LoVo (cell line): ENCODE data around the gene OCA2.

ENCODE experiments used
- DNase-seq: peaks from one replicate; pipeline ENCODE4 v3.0.0-alpha.2; 2016; ENCODE audit warnings: low spot score

OCA2 gene

DNA sequence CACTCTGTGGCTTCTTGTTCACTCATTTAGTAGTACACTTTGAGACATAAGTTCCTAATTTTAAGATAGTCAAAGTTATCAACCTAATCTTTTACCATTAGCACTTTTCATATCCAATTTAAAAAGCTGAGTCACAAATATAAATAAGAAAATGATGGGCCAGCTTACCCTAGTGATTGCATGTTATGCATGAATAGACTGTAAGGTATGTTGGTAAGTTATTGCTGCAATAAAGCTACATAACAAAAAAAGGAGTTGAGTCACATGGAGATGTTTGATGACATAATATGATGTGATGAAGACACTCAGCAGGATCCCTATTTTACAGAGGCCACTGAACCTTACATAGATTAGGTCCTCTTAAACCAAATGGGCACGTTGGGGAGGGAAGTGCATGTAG lies 161.3 kb downstream of the OCA2 start:
- DNase-seq, result no peak

- no peak for DNase-seq
Measured at GRCh38 chr15:27936164-27936563, 163.0 kb downstream of the OCA2 start.

- no peak for DNase-seq
Measured at GRCh38 chr15:27935328-27935727, 163.8 kb downstream of the OCA2 start.

DNA sequence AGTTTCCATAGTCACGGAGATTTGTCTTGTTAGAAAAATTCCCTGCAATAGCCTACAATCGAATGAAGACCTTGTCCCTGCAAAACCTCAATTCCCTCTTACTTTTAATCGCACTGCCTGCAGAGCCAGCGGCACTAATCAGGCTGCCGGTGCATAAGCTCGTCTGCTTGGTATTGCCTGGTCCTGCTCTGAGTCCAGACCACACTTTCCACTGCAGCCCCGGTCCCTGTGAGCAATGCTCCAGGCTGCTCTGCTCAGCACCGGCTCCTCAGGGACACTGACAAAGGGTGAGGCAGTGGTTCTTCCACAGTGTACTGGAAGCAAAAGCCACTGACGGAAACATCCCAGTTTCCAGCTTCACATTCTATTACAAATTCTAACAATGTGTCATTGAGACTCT lies 164.3 kb downstream of the OCA2 start:
- no peak for DNase-seq

- DNase-seq, result no peak
Measured at GRCh38 chr15:27933562-27933961, 165.6 kb downstream of the OCA2 start.

GRCh38 chr15:27932600-27932999 lies 166.5 kb downstream of the OCA2 start:
- DNase-seq, result no peak

DNA sequence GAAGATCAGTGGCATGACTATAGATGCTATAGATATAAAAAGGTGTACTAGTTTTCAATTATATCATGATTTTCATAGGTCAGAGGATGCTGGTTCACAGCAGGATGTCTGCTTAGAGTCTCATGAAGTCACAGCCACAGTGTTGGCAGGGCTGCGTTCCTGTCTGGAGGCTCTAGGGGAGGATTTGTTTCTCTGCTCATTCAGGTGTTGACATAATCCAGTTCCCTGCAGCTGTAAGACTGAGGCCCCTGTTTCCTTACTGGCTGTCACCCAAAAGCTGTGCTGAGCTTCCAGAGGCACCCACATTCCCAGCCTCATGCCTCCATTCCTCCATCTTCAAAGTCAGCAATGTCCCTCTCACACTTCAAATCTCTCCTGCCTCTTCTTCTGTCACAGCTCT lies 170.7 kb downstream of the OCA2 start:
- no peak for DNase-seq

GRCh38 chr15:27912283-27912682 lies 186.8 kb downstream of the OCA2 start:
- no peak for DNase-seq

- no peak for DNase-seq
Measured at GRCh38 chr15:27906802-27907201, 192.3 kb downstream of the OCA2 start.

GRCh38 chr15:27903405-27903804 lies 195.7 kb downstream of the OCA2 start:
- no peak for DNase-seq

DNA sequence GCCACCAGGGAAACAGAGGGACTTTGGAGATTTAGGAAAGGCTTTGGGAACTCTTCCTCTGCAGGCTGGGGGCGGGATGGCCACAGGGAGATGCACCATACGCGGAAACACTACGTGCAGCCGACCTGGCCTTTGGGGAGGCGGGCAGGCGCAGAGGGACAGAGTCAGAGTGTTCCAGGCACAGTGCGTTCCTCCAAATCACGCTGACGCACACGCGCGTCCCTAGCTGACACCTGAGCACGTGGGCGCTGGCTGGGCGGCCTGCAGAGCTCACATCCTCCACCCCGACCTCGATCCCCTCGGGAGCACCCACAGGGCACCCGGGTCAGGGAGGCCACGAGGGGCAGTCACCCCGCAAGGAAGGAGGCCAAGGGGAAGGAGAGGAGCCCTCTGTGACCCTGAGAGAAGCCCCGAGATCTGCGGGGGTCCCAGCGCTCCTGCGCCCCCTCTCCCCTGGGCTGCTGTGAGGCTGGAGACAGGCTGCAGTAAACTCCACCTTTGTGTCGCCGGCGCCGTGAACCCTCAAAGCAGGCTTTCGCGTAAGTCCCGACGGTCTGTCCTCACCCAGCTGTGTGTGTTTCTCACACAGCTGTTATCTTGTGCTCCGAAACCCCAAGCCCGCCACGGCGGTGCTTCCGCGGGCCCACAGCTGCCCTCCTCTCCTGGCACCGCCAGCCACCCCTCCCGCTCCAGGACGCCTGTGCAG lies 196.3 kb downstream of the OCA2 start:
- DNase-seq, result no peak

GRCh38 chr15:27899583-27900285 lies 199.4 kb downstream of the OCA2 start:
- DNase-seq, result no peak

GRCh38 chr15:27897481-27897880 lies 201.6 kb downstream of the OCA2 start:
- DNase-seq, result no peak

- DNase-seq, result no peak
Measured at GRCh38 chr15:27894645-27895044, 204.5 kb downstream of the OCA2 start.

DNA sequence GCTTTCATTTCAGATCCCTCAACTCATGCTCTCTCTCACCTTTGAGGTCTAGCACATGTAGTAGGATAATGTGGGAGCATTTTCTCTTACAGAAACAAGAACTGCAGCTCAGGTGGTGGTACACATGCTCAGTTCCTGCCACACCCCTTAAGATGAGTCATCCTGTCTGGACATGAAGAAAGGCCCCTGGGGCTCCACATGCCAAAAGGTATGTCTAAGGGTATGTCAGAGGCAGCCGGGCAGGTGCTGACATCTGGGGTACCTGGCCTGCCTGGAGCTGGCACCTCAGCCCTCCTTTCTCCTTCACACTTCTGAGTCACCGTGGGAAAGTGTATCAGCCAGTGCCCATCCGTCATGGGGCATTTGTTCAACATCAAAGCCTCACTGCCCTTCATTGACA lies 209.9 kb downstream of the OCA2 start:
- no peak for DNase-seq

DNA sequence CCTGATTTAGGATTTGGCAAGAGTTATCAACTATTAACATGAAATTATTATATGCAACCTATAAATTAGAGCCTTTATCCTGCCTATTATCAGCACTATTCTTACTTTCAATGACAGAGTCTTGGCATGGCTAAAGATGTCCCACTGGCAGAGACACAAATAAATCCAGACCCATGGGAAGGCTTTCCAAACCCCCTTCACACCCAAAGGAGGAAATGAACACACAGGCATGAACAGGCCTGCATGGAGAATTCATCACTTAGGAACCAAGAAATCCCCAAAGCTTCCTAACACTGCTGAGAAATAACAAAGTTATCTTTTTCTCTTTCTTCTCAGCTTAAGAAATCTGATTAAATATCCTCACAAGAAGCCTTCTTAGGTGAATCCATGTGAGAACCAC lies 213.9 kb downstream of the OCA2 start:
- DNase-seq, result no peak

DNA sequence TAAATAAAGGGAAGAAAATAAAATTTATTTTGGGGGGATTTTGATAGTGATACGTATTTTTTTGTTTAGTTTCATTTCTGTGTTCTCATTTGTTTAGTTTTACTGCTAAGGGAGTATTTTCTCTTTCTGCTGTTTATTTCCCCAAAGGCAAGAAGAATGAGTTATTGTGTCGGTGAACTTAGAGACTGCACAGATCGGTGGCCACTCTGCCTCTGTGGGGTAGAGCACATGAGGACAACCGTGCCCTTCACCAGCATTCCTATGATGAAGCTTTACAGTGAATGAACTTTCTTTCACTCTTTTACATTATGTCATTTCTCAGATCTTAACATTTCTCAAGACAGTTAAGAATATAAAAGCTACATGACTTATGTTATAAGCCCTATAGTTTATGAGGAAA lies 214.4 kb downstream of the OCA2 start:
- no peak for DNase-seq

GRCh38 chr15:27878841-27879240 lies 220.3 kb downstream of the OCA2 start:
- no peak for DNase-seq

DNA sequence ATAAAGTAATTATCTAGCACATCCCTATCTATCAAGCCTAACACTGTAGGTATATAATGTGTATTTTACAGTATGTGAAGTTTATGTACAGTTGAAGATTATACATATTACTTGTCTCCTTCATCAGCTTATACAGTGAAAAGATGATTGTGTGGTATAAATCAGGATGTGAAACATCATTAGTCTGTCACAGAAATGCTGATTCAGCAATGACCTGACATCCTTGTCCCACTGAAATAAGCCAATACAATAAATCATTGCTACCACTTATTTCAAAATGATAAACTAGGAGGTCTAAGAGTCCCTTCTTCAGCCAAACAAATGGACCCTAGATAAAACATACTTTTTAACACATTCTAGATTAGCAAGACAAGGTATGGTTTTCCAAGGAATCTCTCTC lies 225.3 kb downstream of the OCA2 start:
- DNase-seq, result no peak

DNA sequence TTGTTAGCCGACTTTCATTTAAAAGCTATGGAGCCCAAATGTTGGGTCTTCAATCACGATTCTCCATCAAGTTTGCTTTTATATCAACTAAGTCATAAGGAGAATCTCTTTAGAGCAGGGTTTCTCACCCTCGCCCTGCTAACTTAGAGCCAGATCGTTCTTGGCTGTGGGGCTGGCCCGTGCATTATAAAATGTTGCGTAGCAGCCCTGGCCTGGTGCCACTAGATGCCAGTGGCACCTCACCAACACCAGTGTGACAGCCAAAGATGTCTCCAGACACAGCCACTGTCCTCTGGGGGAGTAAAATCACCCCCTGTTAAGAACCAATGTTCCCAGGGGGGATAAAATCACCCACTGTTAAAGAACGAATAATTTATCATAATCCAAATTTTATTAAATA lies 226.1 kb downstream of the OCA2 start:
- no peak for DNase-seq

DNA sequence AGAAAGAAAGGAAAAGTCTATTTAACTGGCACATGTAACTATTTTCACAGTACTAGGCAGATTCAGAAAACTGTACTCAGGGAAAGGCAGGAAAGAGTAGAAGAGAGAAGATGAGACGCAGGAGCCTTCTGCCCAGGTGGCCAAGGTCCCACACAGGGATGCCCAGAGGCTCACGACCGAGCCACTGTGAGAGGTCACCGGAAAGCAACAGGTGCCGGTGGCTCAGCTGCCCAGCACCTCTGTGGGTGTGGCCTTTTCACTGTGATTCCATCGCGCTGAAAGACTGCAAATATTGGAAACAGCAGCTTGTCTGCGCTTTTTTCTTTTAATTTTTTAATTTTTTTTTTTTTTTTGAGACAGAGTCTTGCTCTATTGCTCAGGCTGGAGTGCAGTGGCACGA lies 226.8 kb downstream of the OCA2 start:
- no peak for DNase-seq

DNA sequence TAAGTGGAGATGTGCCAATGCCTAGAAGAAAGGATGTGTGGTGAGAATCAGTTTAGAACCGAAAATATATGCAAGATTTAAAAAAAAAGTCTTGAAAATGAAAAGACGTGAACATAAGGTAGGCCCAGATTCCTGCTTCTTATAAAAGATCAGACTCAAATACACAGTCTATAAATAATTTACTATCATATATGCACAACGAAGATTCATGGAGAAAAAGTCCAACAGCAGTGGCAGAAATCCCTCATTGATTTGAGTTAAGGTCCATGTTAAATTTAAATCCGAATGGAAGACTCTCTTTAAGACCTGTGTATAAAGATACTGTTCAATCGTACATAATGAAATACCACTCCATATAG lies 227.2 kb downstream of the OCA2 start:
- DNase-seq, result no peak

- DNase-seq, result no peak
Measured at GRCh38 chr15:27871078-27871901, 227.8 kb downstream of the OCA2 start.
